ES-I3 (cell line): ENCODE measurements around the gene PHF14.

ENCODE experiments used
- H3K36me3 ChIP-seq: 2 replicates; pipeline ENCODE4 v1.6.1; 2013; ENCODE audit warnings: mild to moderate bottlenecking, low read length, control low read depth, moderate library complexity; ENCODE audit not compliant: insufficient read depth
- H3K4me1 ChIP-seq: 2 replicates; pipeline ENCODE4 v1.6.1; 2013; ENCODE audit warnings: mild to moderate bottlenecking, control low read depth, low read length; ENCODE audit not compliant: insufficient read depth
- H3K9ac ChIP-seq: 2 replicates; pipeline ENCODE4 v1.6.1; 2013; ENCODE audit warnings: low read depth, mild to moderate bottlenecking, low read length, moderate library complexity
- H3K9me3 ChIP-seq: 2 replicates; pipeline ENCODE4 v1.6.1; 2013; ENCODE audit warnings: mild to moderate bottlenecking, low read length, moderate library complexity; ENCODE audit not compliant: control insufficient read depth, insufficient read depth

The PHF14 gene

DNA sequence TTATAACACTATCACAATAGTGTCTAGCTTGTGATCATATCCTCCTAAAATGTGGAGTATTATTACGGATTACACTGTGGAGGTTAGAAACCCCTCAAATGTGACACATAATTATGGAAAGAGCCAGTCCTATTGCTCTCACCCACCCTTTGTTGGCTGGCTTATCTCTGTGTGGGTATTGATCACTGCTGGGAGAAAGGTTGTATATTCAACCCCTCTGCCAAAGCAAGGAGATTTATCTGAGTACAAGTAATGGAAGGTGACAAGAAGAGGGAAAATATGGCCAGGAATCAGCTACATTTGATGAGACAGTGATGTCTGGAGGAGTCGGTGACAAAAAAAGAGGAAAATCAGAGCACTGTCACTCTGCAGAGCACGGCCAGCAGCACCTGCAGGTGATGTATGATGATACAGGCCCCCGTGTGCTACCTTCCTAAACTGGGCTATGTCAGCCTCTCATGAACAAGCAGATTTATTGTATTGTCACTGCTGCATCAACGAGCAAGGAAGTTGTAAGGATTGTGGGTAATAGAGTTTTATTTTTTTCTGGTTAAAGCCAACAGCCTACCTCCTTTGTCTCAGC lies 235.3 kb downstream of the PHF14 start:
- no peaks in the 10 kb centered on the region for H3K36me3 ChIP-seq
- H3K9ac ChIP-seq, result no peak overlapping the region
- H3K4me1 ChIP-seq, result no peaks in the 10 kb centered on the region
- H3K9me3 ChIP-seq, result no peaks in the 10 kb centered on the region

DNA sequence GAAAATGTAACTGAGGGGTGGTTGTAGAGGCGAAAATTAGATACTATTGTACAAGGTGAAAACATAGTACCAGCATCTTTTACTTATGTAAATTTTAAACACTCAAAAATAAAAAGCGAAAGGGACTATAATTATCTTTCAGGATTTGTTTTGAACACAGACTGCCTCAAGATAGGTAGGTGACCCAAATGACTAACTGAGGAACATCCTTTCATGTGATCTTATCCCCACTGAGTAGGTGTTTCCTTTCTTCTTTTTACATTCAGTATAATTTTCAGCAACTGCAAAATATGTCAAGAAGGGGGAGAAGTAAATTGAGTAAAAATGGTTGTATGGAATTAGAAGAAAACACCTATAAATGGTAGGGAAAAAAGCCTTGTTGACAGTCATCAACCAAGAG lies 236.7 kb downstream of the PHF14 start:
- no peaks in the 10 kb centered on the region for H3K36me3 ChIP-seq
- no peaks in the 10 kb centered on the region for H3K4me1 ChIP-seq
- H3K9me3 ChIP-seq, result no peaks in the 10 kb centered on the region

DNA sequence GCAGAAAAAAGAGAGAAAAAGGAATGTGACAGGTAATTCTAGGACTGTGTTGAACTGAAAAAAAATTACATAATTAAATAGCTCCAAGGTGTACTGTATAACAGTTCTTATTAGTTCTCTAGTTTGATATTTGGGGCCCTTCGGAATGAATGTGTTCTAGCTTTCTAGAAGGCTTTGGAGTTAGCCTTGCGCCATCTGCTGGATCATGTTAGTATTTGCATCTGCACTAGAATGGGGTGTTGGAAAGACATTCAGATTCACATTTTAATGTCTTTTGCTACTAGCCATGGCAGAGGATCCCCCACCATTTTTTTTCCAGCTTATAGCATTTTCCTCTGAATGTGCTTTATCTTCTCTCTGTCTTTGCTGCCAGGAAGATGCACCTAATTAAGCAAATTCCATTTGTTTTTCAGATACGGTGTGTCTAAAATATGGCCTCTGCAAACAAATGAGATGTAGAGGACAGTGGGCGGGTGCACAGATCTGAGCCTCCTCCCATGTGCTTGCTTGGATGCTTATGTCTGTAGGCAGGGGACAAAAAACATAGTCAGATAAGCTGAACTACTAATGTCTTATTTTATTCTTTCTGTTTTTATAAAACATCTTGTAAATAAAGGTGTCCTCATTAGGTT lies 238.5 kb downstream of the PHF14 start:
- Histone ChIP-seq H3K9ac (no peak overlapping the region), H3K4me1 (no peaks in the 10 kb centered on the region), H3K9me3 (no peaks in the 10 kb centered on the region), H3K36me3 (no peaks in the 10 kb centered on the region)

More for the DNA sequence above, 236.7 kb downstream of the PHF14 start:
- H3K9ac ChIP-seq, result no peak overlapping the region

DNA sequence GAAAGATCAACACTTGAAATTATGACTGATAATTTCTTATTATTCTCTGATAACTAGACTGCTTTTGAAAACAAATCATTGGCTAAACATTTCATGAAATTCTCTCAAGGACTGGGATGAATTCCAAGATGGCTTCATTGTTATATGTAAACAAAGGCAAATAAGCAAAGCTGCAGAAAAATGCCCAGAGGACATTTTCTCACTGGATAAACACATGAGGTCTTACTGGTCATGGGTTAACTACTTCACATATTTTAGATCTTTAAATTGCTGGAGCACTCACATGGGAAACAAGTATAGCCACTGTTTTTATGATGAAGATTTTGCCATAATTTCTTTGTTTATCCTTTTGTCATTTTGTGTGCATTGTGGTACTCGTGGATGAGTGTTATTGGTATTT lies 239.1 kb downstream of the PHF14 start:
- Histone ChIP-seq H3K4me1 (no peaks in the 10 kb centered on the region), H3K36me3 (no peaks in the 10 kb centered on the region), H3K9me3 (no peaks in the 10 kb centered on the region), H3K9ac (no peak overlapping the region)

DNA sequence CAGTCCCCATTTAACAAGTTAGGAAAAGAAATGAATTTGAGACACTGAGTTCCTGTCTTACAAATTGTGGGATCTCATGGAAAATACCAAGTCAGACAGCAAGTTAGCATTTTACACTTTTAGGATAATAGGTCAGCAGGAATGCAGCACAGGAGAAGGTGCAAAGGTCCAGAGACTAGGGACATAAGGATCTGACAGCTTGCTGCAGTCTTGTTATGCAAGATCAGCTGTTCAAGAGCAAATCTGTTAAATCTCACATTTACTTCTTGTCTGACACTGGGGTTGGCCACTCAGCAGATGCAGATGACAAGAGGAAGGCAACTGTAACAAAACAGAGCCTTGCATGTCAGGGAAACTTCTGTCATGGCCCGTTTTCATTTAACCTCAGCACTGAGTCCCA lies 239.6 kb downstream of the PHF14 start:
- H3K9ac ChIP-seq, result no peak overlapping the region
- no peaks in the 10 kb centered on the region for H3K9me3 ChIP-seq
- H3K36me3 ChIP-seq, result no peaks in the 10 kb centered on the region
- H3K4me1 ChIP-seq, result no peaks in the 10 kb centered on the region

DNA sequence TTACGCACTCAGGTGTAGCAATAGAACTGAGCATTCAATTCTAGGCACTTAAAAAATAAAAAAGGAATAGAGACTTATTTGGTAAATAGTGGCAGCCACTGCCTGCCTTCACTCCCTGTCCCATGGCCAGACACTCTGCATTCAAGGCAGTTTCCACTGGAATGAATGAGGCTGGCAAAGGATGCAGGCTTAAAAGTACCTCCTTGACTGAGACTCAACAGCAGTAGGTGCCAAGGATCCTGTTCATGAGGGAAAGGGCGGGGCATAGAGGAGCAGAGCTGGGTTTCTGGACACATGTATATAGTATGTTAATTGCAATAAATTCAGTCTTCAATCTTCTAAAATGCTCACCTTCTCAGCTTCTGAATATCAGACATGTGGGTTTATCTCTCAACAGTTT lies 242.6 kb downstream of the PHF14 start:
- Histone ChIP-seq H3K9ac (no peak overlapping the region), H3K36me3 (no peaks in the 10 kb centered on the region), H3K9me3 (no peaks in the 10 kb centered on the region), H3K4me1 (no peaks in the 10 kb centered on the region)

DNA sequence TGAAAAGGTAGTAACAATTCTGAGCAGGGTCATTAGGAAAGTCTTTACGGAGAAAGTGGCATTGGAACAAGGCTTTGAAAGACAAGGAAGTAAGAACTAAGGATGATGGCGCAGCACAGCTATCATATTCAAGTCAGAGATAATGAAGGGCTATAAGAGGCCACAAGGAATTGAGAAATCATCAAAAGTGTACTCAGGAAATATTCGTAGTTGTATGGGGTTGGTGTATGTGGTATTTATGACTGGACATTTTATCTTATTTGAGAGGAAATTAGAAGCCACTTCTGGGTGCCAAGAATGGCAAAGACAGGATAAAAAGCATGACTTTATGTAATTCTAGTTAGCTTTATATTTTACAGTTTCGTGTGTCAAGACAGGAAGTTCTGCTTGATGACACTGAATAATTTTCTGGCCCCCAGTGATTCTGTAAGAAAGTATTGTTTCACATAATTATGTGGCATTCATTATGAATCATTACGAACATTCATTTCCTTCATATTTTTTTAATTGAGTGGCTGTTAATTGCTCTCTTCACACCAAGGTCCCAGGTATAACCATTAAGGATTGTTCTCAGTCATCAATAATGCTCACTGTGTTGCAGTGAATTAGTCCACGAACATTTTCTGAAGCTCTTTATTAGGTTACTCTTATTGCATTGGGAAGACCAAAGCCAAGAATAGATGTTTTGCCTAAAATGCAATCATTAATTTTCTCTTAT lies 244.3 kb downstream of the PHF14 start:
- no peaks in the 10 kb centered on the region for H3K4me1 ChIP-seq
- H3K9me3 ChIP-seq, result no peaks in the 10 kb centered on the region
- no peak overlapping the region for H3K9ac ChIP-seq
- H3K36me3 ChIP-seq, result no peaks in the 10 kb centered on the region
